ENCODE measurements around the gene KRT79. TPM values are rescaled to one million over a fixed set of nuclear protein-coding genes. Genes with fewer than 3 reads are reported as not detected.
"Not testable (repeated sequence)": the region's sequence is repeated elsewhere in the genome, so short reads cannot be mapped to it uniquely, and the experiment has no call there.

Gene KRT79
- total RNA-seq (not detected in 2 replicates), polyA plus RNA-seq (not detected in 2 replicates)

DNA sequence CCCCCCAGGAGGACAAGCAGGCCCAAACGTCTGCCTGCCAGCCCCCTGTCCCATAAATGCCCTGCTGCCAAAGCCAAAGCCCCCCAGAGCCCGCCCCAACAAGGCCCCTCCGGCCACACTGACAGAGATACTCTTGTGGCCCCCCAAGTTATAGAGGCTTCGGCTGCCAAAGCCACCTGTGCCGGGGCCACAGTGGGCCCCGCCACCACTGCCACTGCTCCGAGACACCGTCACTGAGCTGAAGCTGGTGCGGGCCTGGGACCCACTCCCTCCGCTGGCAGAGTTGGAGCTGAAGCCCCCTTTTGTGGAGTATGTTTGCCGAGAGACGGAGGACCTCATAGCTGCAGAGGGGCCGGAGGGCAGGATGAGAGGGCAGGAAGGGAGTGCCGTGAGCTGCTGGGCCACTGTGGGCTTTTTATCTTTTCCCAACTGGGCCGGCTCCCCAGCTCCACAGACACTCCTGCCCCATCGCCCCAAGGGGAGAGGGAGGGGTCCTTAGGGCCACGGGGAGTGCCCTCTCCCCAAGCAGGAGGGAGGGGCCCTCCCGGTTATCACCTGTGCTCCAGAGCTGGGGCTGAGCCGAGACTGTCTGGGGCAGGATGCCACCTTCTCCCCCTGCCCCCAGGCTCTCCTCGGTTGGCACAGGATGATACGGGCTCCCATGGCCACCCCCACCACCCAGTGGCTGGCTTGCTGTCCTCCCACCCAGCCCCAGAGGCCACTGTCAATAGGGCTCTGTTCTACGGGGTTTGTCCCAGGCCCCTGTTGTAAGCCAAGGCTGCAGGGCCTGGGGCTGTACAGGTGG, at the start of gene KRT79:
Gene KRT79, minus strand, starts transcription at position 390 of the 805 bp plus-strand sequence. Its CDS starts 51 bp downstream, at position 339.
- Histone ChIP-seq H3K4me3 (no peak within 1 kb of the TSS), H3K27me3 (peaks cover 6% of the 10 kb centered on the region), H3K9me3 (ENCODE audit: low read depth) (no peaks in the 10 kb centered on the region), H3K27ac (no peak within 1 kb of the TSS), H3K36me3 (no peaks in the 10 kb centered on the region), H3K4me1 (ENCODE audit: low read depth) (no peaks in the 10 kb centered on the region)
- no peak for DNase-seq (ENCODE audit: low read depth in 1 of 2, low spot score in 1 of 2)
- TF ChIP-seq, protein P1, sequence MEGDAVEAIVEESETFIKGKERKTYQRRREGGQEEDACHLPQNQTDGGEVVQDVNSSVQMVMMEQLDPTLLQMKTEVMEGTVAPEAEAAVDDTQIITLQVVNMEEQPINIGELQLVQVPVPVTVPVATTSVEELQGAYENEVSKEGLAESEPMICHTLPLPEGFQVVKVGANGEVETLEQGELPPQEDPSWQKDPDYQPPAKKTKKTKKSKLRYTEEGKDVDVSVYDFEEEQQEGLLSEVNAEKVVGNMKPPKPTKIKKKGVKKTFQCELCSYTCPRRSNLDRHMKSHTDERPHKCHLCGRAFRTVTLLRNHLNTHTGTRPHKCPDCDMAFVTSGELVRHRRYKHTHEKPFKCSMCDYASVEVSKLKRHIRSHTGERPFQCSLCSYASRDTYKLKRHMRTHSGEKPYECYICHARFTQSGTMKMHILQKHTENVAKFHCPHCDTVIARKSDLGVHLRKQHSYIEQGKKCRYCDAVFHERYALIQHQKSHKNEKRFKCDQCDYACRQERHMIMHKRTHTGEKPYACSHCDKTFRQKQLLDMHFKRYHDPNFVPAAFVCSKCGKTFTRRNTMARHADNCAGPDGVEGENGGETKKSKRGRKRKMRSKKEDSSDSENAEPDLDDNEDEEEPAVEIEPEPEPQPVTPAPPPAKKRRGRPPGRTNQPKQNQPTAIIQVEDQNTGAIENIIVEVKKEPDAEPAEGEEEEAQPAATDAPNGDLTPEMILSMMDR (IDR thresholded peaks at IDR 0.05; ENCODE audit: low read depth, low read length), result no peak

DNA sequence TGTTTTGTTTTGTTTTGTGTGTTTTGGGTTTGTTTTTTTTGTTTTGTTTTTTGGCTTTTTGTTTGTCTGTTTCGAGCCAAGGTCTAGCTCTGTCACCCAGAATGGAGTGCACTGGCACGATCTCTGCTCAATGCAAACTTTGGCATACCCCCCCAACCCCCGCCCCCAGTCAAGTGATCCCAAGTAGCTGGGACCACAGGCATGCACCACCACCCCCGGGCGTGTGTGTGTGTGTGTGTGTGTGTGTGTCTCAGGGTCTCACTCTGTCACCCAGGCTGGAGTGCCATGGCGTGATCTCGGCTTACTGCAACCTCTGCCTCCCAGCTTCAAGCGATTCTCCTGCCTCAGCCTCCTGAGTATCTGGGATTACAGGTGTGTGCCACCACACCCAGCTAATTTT, 46.4 kb upstream of the KRT79 start:
- not testable (repeated sequence) for H3K27me3 ChIP-seq; DNase-seq (ENCODE audit: low read depth in 1 of 2, low spot score in 1 of 2); H3K27ac ChIP-seq; H3K9me3 ChIP-seq (ENCODE audit: low read depth); H3K4me1 ChIP-seq (ENCODE audit: low read depth); H3K4me3 ChIP-seq; H3K36me3 ChIP-seq

DNA sequence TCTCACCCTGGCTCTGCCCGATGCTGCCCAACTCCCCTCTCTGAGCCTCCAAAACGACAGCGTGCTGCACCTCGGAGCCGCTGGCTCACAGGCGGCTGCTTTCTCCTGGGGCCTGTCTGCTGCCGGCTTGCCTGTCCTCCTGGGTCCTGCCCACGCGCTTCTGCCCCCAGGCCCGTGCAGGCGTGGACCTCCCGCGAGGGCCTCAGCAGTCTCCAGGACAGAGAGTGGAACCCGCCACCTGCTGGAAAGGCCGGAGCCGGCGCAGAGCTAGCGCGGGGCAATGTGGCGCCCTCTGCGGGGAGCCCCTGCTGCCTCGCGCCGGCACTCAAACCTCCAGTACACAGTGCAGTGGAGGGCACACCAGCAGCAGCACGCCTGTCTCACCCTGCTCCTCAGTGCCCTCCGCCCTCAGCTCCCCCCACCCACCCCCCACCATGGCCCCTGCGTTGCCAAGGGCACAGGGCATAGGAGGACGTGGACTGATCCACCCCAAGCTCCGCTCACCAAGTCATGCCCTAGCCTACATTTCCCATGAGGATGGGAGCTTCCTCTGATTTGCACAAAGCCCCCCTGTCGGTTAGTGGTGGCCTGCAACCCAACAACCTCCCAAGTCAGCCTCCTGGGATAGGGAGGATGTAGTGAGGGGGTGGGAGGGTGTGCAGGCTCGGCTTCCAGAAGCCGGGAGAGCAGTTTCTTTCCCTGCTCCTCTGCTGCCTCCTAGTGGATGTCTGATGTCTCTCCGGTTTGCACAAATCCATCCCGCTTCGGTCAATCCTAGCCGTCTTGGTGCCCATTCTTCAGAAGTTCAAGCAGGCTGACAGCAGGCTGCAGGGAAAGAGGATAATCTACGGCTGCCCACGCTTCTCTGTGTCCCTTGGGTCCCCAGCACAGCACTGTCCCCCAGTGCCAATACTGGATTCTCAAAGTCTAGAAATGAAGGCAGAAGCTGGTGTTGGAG, 45.6 kb upstream of the KRT79 start:
- Histone ChIP-seq H3K4me1 (ENCODE audit: low read depth) (no peaks in the 10 kb centered on the region), H3K4me3 (no peak overlapping the region), H3K27me3 (no peaks in the 10 kb centered on the region), H3K9me3 (ENCODE audit: low read depth) (no peaks in the 10 kb centered on the region), H3K36me3 (no peaks in the 10 kb centered on the region), H3K27ac (no peak overlapping the region)
- DNase-seq (ENCODE audit: low read depth in 1 of 2, low spot score in 1 of 2), result peak; percentile 91 to 93
- TF ChIP-seq, protein P1 (IDR thresholded peaks at IDR 0.05; ENCODE audit: low read depth, low read length), result peak; percentile 81

DNA sequence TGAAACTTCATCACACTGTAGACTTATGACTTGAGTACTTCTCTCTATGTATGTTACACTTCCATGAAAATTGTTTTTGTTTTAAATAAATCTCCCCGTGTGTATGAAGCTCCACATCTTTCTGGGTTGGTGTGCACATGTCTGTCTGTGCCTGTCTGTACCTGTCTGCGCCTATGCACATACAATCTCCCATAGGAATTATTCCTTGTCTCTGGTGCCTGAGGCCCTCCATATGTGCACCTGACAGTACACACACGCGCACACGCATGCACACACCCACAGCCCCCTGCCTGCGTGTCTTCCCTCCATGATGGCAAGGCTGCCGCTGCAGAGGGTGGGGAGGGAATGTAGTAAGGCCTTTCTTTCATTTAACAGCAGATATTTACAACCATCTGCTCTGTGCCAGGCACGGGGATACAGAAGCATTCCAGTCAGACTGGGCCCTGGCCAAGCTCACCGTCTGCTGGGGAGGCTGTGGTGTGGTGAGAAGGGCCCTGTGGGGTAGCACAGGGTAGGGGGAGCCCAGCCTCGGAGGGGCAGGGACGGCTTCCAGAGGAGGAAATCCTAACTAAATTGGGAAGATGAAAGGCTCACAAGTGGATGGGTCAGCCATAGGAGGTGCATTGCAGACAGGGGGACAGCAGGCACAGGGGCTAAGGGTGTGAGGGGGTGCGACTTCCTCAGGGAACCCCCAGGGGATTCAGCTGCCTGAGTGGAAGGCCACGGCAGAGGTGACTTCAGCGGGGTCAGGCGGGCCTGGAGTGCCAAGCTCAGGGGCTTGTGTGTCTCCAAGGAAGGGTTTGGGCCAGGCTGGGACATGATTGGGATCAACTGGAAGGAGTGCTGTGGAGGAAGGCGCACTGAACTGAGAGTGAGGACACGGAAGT, 44.6 kb upstream of the KRT79 start:
- H3K36me3 ChIP-seq, result no peaks in the 10 kb centered on the region
- H3K4me3 ChIP-seq, result no peak overlapping the region
- no peaks in the 10 kb centered on the region for H3K4me1 ChIP-seq (ENCODE audit: low read depth)
- H3K9me3 ChIP-seq (ENCODE audit: low read depth), result no peaks in the 10 kb centered on the region
- peaks cover 3% of the 10 kb centered on the region for H3K27me3 ChIP-seq
- no peak overlapping the region for H3K27ac ChIP-seq
- DNase-seq (ENCODE audit: low read depth in 1 of 2, low spot score in 1 of 2), result no peak
- TF ChIP-seq, protein P1 (IDR thresholded peaks at IDR 0.05; ENCODE audit: low read depth, low read length), result no peak

DNA sequence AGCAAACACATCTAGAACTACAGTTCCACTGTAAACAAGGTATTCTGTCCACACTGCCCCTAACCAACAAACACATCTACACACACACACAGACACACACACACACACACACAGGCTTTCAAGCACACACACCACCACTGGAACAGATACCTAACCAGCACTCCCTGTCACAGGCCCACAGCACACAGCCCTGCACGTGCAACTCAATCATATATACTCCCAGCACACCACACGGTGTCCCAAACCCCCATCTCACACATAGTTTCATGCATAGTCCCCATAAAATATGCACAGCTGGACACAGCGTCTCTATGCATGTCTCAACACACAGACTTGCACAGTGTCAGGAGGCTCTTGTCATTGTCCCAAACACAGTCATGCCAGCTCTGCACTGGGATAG, 43.1 kb upstream of the KRT79 start:
- H3K27me3 ChIP-seq, result peaks cover 17% of the 10 kb centered on the region
- no peaks in the 10 kb centered on the region for H3K4me1 ChIP-seq (ENCODE audit: low read depth)
- H3K36me3 ChIP-seq, result no peaks in the 10 kb centered on the region
- no peak overlapping the region for H3K27ac ChIP-seq
- H3K4me3 ChIP-seq, result no peak overlapping the region
- H3K9me3 ChIP-seq (ENCODE audit: low read depth), result no peaks in the 10 kb centered on the region
- DNase-seq (ENCODE audit: low read depth in 1 of 2, low spot score in 1 of 2), result no peak
- TF ChIP-seq, protein P1 (IDR thresholded peaks at IDR 0.05; ENCODE audit: low read depth, low read length), result no peak
